ENCODE measurements around the gene POLG2.
"Not testable (repeated sequence)": the region's sequence is repeated elsewhere in the genome, so short reads cannot be mapped to it uniquely, and the experiment has no call there.

Gene POLG2

DNA sequence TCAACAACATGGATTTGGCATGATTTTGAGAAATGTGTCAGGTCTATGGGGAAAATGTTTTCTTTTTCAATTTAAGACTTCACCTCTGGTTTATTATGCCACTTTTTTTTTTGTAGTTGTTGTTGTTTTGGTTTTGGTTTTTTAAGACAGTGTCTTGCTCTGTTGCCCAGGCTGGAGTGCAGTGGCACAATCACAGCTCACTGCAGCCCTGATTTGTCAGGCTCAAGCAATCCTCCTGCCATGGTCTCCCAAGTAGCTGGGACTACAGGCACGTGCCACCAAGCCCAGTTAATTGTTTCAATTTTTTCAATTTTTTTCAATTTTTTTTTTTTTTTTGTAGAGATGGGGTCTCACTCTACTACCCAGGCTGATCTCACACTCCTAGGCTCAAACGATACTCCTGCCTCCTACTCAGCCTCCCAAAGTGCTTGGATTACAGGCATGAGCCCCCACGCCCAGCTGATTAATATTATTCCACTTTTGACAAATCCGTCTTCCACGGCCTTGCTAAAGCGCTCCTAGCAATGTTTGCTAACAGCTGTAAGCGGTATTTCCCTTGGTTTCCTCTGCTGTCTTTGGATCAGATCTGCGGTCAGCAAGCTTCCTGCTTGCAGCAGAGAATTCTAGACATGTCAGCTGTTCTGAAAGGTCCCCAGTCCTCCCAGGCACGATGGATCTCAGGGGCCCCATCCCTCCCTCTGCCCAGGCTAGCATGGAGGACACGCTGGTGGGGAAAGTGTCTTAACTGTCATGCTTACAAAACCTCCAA, 54.9 kb downstream of the POLG2 start:
- H3K4me3 ChIP-seq (ENCODE audit: low read depth, low read length): no peak overlapping the region
- no peak for TF ChIP-seq CTCF (IDR thresholded peaks at IDR 0.05; ENCODE audit: low read depth, low read length)

DNA sequence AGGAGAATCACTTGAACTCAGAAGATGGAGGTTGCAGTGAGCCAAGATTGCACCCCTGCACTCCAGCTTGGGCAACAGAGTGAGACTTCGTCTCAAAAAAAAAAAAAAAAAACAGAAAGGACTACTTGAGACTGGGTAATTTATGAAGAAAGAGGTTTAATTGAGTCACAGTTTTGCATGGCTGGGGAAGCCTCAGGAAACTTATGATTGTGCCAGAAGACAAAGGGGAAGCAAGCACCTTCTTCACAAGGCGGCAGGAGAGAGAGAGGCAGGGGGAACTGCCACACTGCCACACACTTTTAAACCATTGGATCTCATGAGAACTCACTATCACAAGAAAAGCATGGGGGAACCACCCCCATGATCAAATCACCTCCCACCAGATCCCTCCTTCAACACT, 56.9 kb downstream of the POLG2 start:
- no peak overlapping the region for H3K4me3 ChIP-seq (ENCODE audit: low read depth, low read length)
- no peak for TF ChIP-seq CTCF (IDR thresholded peaks at IDR 0.05; ENCODE audit: low read depth, low read length)

DNA sequence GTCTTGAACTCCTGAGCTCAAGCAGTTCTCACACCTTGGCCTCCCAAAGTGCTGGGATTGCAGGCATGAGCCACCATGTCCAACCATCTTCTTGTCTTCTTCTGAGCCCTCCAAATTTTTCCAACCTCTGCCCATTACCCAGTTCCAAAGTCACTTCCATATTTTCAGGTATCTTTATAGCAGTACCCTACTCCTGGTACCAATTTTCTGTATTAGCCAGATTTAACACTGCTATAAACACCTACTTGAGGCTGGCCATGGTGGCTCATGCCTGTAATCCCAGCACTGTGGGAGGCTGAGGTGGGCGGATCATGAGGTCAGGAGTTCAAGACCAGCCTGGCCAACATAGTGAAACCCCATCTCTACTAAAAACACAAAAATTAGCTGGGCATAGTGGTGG, 57.3 kb downstream of the POLG2 start:
- H3K4me3 ChIP-seq (ENCODE audit: low read depth, low read length): not testable (repeated sequence)

DNA sequence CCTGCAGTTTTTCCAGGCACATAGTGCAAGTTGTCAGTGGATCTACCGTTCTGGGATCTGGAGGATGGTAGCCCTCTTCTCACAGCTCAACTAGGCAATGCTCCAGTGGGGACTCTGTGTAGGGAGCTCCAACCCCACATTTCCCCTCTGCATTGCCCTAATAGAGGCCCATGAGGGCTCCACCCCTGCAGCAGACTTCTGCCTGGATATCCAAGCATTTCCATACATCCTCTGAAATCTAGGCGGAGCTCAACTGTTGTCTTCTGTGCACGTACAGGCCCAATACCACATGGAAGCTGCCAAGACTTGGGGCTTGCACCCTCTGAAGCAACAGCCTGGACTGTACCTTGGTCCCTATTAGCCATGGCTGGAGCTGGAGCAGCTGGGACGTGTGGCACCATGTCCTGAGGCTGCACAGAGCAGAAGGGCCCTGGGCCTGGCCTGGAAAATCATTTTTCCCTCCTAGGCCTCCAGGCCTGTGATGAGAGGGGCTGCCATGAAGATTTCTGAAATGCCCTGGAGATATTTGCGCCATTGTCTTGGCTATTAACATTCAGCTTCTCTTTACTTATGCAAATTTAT, 58.8 kb downstream of the POLG2 start:
- no peak overlapping the region for H3K4me3 ChIP-seq (ENCODE audit: low read depth, low read length)
- no peak for TF ChIP-seq CTCF (IDR thresholded peaks at IDR 0.05; ENCODE audit: low read depth, low read length)

DNA sequence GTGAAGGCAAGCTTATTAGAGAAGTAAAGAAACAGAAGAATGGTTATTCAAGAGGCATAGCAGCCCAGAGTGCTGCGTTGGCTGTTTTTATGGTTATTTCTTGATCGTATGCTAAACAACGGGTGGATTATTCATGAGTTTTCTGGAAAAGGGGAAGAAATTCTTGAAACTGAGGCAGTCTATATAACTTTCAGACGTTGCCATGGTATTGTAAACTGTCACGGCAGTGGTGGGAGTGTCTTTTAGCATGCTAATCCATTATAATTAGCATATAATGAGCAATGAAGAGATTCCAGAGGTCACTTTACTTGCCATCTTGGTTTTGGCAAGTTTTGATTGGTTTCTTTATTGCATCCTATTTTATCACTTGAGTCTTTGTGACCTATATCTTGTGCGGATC, 65.3 kb downstream of the POLG2 start:
- TF ChIP-seq CTCF (IDR thresholded peaks at IDR 0.05; ENCODE audit: low read depth, low read length): no peak
- no peak overlapping the region for H3K4me3 ChIP-seq (ENCODE audit: low read depth, low read length)

- not testable (repeated sequence) for H3K4me3 ChIP-seq (ENCODE audit: low read depth, low read length)
Measured at GRCh38 chr17:64430036-64430435, 66.8 kb downstream of the POLG2 start.

- no peak overlapping the region for H3K4me3 ChIP-seq (ENCODE audit: low read depth, low read length)
- TF ChIP-seq CTCF (IDR thresholded peaks at IDR 0.05; ENCODE audit: low read depth, low read length): no peak
Measured at GRCh38 chr17:64428406-64428805, 68.4 kb downstream of the POLG2 start.
